KMS-11 (cell line): ENCODE data around the gene DNAJC5G.

ENCODE experiments used
- H2AFZ ChIP-seq: fragments of 200-600 bp; sonication (generic); 2 replicates; pipeline ENCODE4 v1.6.1; 2016; ENCODE audit warnings: antibody characterized with exemption, mixed run types, low read depth
- H3K27ac ChIP-seq: fragments of 200-600 bp; sonication (generic); 2 replicates; pipeline ENCODE4 v1.6.1; 2016; ENCODE audit warnings: mild to moderate bottlenecking, mixed run types
- H3K27me3 ChIP-seq: fragments of 200-600 bp; sonication (generic); 2 replicates; pipeline ENCODE4 v1.6.1; 2017; ENCODE audit warnings: mild to moderate bottlenecking, low read depth, mixed run types, moderate library complexity; ENCODE audit not compliant: insufficient read depth
- H3K36me3 ChIP-seq: fragments of 200-600 bp; sonication (generic); 2 replicates; pipeline ENCODE4 v1.6.1; 2017; ENCODE audit warnings: mild to moderate bottlenecking, mixed run types; ENCODE audit not compliant: insufficient read depth
- H3K4me1 ChIP-seq: fragments of 200-600 bp; sonication (generic); 2 replicates; pipeline ENCODE4 v1.6.1; 2016; ENCODE audit warnings: mild to moderate bottlenecking, low read depth, mixed run types; ENCODE audit not compliant: poor library complexity, severe bottlenecking
- H3K4me2 ChIP-seq: fragments of 200-600 bp; sonication (generic); 2 replicates; pipeline ENCODE4 v1.7.0; 2016; ENCODE audit warnings: mild to moderate bottlenecking, mixed run types
- H3K4me3 ChIP-seq: fragments of 200-600 bp; sonication (generic); IDR thresholded peaks from 2 replicates; pipeline ENCODE4 v1.6.1; 2017; ENCODE audit warnings: low read depth, low read length, mixed read lengths; ENCODE audit not compliant: insufficient read depth
- H3K79me2 ChIP-seq: fragments of 200-600 bp; sonication (generic); 2 replicates; pipeline ENCODE4 v1.6.1; 2016; ENCODE audit warnings: low read depth, mixed run types; ENCODE audit not compliant: insufficient read depth
- H3K9ac ChIP-seq: fragments of 200-600 bp; sonication (generic); 2 replicates; pipeline ENCODE4 v1.6.1; 2016; ENCODE audit warnings: mild to moderate bottlenecking, mixed run types
- H4K20me1 ChIP-seq: fragments of 200-600 bp; sonication (generic); 2 replicates; pipeline ENCODE4 v1.6.1; 2016; ENCODE audit warnings: mild to moderate bottlenecking, mixed run types; ENCODE audit not compliant: insufficient read depth
- CTCF ChIP-seq: fragments of 200-600 bp; sonication (generic); conservative IDR thresholded peaks from 2 replicates; pipeline ENCODE4 v1.6.1; 2017; ENCODE audit warnings: low read depth, mild to moderate bottlenecking, antibody characterized with exemption, low read length, moderate library complexity, mixed read lengths

The DNAJC5G gene

GRCh38 chr2:27238976-27239375 is 36.3 kb upstream of the DNAJC5G start:
- Histone ChIP-seq H3K4me2 (no peak overlapping the region), H3K36me3 (peaks cover 13% of the 10 kb centered on the region; the same call in 1 of the 2 replicates)

GRCh38 chr2:27240406-27240805 is 34.8 kb upstream of the DNAJC5G start:
- no peak overlapping the region for H3K4me2 ChIP-seq
- no peak for TF ChIP-seq CTCF
- H3K79me2 ChIP-seq = no peaks in the 10 kb centered on the region
- peaks cover 13% of the 10 kb centered on the region; the same call in 1 of the 2 replicates for H3K36me3 ChIP-seq
- H3K27ac ChIP-seq = no peak overlapping the region
- H3K9ac ChIP-seq = no peak overlapping the region
- no peak overlapping the region for H2AFZ ChIP-seq
- no peaks in the 10 kb centered on the region for H3K4me1 ChIP-seq
- no peaks in the 10 kb centered on the region for H3K27me3 ChIP-seq
- H4K20me1 ChIP-seq = no peaks in the 10 kb centered on the region
- H3K4me3 ChIP-seq = no peak overlapping the region

More at GRCh38 chr2:27238976-27239375, 36.3 kb upstream of the DNAJC5G start:
- Histone ChIP-seq H3K9ac (no peak overlapping the region), H3K4me1 (no peaks in the 10 kb centered on the region), H3K27ac (no peak overlapping the region), H4K20me1 (no peaks in the 10 kb centered on the region), H3K4me3 (no peak overlapping the region), H2AFZ (no peak overlapping the region), H3K79me2 (no peaks in the 10 kb centered on the region), H3K27me3 (no peaks in the 10 kb centered on the region)
- no peak for TF ChIP-seq CTCF

GRCh38 chr2:27241761-27242613 is 33.2 kb upstream of the DNAJC5G start:
- Histone ChIP-seq H3K9ac (no peak overlapping the region), H3K79me2 (no peaks in the 10 kb centered on the region), H4K20me1 (no peaks in the 10 kb centered on the region), H2AFZ (no peak overlapping the region), H3K4me3 (no peak overlapping the region), H3K36me3 (peaks cover 13% of the 10 kb centered on the region; the same call in 1 of the 2 replicates), H3K4me1 (no peaks in the 10 kb centered on the region), H3K4me2 (no peak overlapping the region), H3K27ac (no peak overlapping the region), H3K27me3 (no peaks in the 10 kb centered on the region)
- TF ChIP-seq CTCF = no peak

- Histone ChIP-seq H2AFZ (no peak overlapping the region), H3K27ac (no peak overlapping the region), H4K20me1 (no peaks in the 10 kb centered on the region), H3K4me3 (no peak overlapping the region), H3K4me1 (no peaks in the 10 kb centered on the region), H3K79me2 (no peaks in the 10 kb centered on the region), H3K9ac (no peak overlapping the region), H3K27me3 (no peaks in the 10 kb centered on the region; the same call in 1 of the 2 replicates), H3K36me3 (peaks cover 8% of the 10 kb centered on the region; the same call in 1 of the 2 replicates), H3K4me2 (no peak overlapping the region)
- no peak for TF ChIP-seq CTCF
These were observed 32.6 kb upstream of the DNAJC5G start for GRCh38 chr2:27242614-27242951.
